Tibial nerve (tissue), 4 donors: ENCODE results near the gene CCDC152. TPM values are rescaled to one million over a fixed set of nuclear protein-coding genes. Genes with fewer than 3 reads are reported as not detected.

ENCODE experiments used
- DNase-seq, 2 donors: peaks; one replicate each; pipeline ENCODE4 v3.0.0-alpha.2; 2019; ENCODE audit warnings: low spot score in 2 of 2
- H3K27ac ChIP-seq, 4 donors: fragments of 200-600 bp; sonication (generic) in 3 of 4; one replicate each; pipeline ENCODE4 v1.5.1; 2017 to 2019; ENCODE audit warnings: mild to moderate bottlenecking in 1 of 4
- H3K27me3 ChIP-seq, 2 donors: fragments of 200-600 bp; sonication (generic) in 1 of 2; one replicate each; pipeline versions ENCODE4 v1.5.1 to v1.6.0; 2017 to 2019
- H3K36me3 ChIP-seq, 3 donors: fragments of 200-600 bp; sonication (generic); one replicate each; pipeline ENCODE4 v1.5.1; 2018 to 2019
- H3K4me1 ChIP-seq, 4 donors: fragments of 200-600 bp; sonication (generic) in 3 of 4; one replicate each; pipeline ENCODE4 v1.5.1; 2017 to 2019
- H3K4me3 ChIP-seq, 4 donors: fragments of 200-600 bp; sonication (generic) in 3 of 4; one replicate each; pipeline ENCODE4 v1.5.1; 2017 to 2019; ENCODE audit warnings: mild to moderate bottlenecking in 1 of 4, moderate library complexity in 1 of 4
- H3K9me3 ChIP-seq, 4 donors: fragments of 200-600 bp; sonication (generic) in 3 of 4; one replicate each; pipeline ENCODE4 v1.5.1; 2017 to 2019
- EP300 ChIP-seq, 2 donors: sonication (generic); formaldehyde crosslinking; IDR thresholded peaks; one replicate each; pipeline ENCODE4 v1.6.1; 2017; ENCODE audit warnings: antibody characterized with exemption in 2 of 2, mild to moderate bottlenecking in 1 of 2
- POLR2A ChIP-seq, 2 donors: fragments of 450-650 bp; IDR thresholded peaks; one replicate each; pipeline ENCODE4 v1.6.1; 2017; ENCODE audit warnings: antibody characterized with exemption in 2 of 2, mild to moderate bottlenecking in 2 of 2, moderate library complexity in 2 of 2
- WGBS, 2 donors: methylation state at CpG; one replicate each; pipeline ENCODE4 v1.1.5; 2018; 5-methylcytosine and 5-hydroxymethylcytosine counted together
- total RNA-seq, 4 donors: library from RNA; depleted of rRNA; stranded (reverse); fragments of >200 nt; gene quantifications; one replicate each; pipeline ENCODE4 v1.1.0, GENCODE V29; 2016
- TF ChIP-seq, protein P1 (sequence below), 5 experiments: fragments of 200-600 bp in 3 of 5; fragments of 450-650 bp in 2 of 5; sonication (generic) in 3 of 5; IDR thresholded peaks; one replicate each; pipeline ENCODE4 v1.5.1; 2016 to 2019; ENCODE audit warnings: antibody characterized with exemption in 5 of 5, mild to moderate bottlenecking in 3 of 5, moderate library complexity in 2 of 5

CCDC152 gene
- total RNA-seq, 4 donors from 2014 or later: 2.6 to 3.9 (median 3.0) TPM

DNA sequence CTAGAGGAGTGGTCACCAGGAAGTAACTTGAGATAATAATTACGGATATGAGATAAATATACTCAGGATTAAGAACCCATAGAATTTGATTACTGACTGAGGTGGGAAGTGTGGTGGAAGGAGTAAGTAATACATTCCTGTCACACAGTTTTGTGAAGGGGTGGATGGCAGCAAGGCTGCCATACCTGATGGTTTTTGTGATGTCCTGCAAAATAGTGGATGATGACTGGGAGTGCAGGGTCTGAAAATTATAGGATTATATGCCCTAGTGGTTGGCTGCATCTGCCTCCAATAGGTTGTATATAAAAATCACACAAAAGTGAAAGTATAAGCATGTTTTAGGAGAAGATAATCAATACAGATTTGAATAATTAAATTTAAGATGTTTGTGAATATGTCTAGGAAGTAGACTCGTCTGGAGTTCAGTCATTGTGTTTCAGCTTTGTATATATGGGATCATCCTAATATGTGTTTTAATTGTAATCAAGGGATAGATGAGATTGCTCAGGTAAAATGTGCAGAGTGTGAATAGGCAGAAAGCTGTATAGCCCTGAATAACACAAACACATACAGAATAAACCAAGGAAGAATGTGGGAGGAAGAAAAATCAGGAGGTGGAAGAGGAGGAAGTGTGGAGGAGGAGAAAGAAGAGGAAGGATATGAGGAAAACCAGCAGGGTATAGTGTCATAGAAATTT, 49.5 kb downstream of the CCDC152 start:
- H3K4me1 ChIP-seq: peaks cover 0 to 50% (median 13%) of the 10 kb centered on the region in 4 donors
- TF ChIP-seq POLR2A (IDR thresholded peaks at IDR 0.05): no peak
- TF ChIP-seq, protein P1, sequence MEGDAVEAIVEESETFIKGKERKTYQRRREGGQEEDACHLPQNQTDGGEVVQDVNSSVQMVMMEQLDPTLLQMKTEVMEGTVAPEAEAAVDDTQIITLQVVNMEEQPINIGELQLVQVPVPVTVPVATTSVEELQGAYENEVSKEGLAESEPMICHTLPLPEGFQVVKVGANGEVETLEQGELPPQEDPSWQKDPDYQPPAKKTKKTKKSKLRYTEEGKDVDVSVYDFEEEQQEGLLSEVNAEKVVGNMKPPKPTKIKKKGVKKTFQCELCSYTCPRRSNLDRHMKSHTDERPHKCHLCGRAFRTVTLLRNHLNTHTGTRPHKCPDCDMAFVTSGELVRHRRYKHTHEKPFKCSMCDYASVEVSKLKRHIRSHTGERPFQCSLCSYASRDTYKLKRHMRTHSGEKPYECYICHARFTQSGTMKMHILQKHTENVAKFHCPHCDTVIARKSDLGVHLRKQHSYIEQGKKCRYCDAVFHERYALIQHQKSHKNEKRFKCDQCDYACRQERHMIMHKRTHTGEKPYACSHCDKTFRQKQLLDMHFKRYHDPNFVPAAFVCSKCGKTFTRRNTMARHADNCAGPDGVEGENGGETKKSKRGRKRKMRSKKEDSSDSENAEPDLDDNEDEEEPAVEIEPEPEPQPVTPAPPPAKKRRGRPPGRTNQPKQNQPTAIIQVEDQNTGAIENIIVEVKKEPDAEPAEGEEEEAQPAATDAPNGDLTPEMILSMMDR (IDR thresholded peaks at IDR 0.05): no peak
- H3K27me3 ChIP-seq: no peaks in the 10 kb centered on the region
- H3K4me3 ChIP-seq: no peak overlapping the region
- H3K36me3 ChIP-seq: peaks cover 0 to 75% (median 6%) of the 10 kb centered on the region in 3 donors
- H3K9me3 ChIP-seq: no peaks in the 10 kb centered on the region
- no peak for DNase-seq
- H3K27ac ChIP-seq: peak overlapping the region in 1 of 4 donors; percentile 17
- WGBS, 2 donors: 80 to 81% methylated on average over 2 of the region's 2 CpGs

DNA sequence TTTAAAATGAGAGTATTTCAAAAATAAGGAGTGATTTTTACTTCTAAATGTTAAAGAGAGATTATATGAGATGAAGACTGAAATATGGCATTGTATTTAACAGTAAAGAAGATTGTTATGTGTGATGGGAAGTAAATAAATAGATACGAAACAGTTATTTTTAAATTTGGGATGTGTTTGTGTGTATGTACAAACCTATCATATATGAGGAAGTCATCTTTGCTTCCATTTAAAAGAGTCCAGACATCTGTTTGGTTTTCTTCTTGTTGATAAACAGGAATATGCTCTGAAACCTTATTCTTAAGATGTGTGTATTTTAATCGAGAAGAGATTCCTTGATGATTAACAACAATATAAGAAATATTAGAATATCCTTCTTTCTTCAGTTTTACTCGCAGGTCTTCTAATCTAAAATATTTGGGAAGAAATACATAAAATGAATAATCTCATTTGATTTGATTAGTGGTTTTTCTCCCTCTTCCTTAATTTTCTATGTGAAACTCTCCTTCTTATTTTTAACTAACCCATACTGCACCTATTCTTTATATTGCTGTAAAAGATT, 50.2 kb downstream of the CCDC152 start:
- H3K9me3 ChIP-seq: no peaks in the 10 kb centered on the region
- peaks cover 0 to 69% (median 6%) of the 10 kb centered on the region in 3 donors for H3K36me3 ChIP-seq
- DNase-seq: no peak
- no peak for TF ChIP-seq EP300 (IDR thresholded peaks at IDR 0.05)
- no peak for TF ChIP-seq POLR2A (IDR thresholded peaks at IDR 0.05)
- TF ChIP-seq, protein P1 (IDR thresholded peaks at IDR 0.05): no peak
- no peak overlapping the region for H3K4me3 ChIP-seq
- WGBS, 2 donors: 88 to 89% methylated on average over 3 of the region's 3 CpGs
- H3K4me1 ChIP-seq: peaks cover 0 to 50% (median 13%) of the 10 kb centered on the region in 4 donors
- no peaks in the 10 kb centered on the region for H3K27me3 ChIP-seq
- H3K27ac ChIP-seq: peak overlapping the region in 1 of 4 donors; percentile 89

DNA sequence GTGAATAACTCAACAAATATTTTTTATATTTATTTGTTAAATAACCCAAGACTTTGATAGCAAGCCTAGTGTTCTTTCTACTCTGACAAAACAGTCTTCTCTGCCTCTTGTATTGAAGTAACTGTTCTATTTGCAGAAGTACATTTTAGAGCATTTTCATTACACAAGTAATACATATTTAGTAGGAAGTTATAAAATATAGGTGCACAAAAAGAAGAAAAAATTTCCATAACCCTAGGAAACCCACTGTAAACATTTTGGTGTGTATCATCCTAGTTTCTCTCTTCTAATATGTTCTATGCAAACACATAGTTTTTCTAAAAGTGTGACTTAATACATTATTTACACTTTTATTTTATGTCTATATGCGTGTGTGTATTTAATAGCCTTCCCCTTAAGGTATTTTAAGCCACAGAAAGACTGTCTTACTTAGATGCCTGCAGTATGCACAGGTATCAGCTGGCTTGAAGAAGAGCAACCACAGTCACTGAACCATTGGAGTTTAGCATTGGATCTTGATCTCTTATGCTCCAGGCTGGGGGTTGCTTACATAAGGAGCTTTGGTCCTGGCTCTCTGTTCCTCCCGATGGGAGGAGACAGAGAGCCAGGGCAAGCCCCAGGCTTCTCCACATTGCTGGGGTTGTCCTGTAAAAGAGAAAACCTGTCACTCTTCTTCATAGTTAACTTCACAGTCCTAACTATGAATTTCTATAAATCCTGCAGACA, 51.3 kb downstream of the CCDC152 start:
- H3K4me3 ChIP-seq: peak overlapping the region; percentile 4 to 59 (median 24)
- peaks cover 0 to 58% (median 6%) of the 10 kb centered on the region in 3 donors for H3K36me3 ChIP-seq
- WGBS, 2 donors: 58 to 64% methylated on average over 2 of the region's 2 CpGs
- H3K27me3 ChIP-seq: no peaks in the 10 kb centered on the region
- DNase-seq: no peak
- TF ChIP-seq EP300 (IDR thresholded peaks at IDR 0.05) (no peak), POLR2A (IDR thresholded peaks at IDR 0.05) (no peak)
- TF ChIP-seq, protein P1 (IDR thresholded peaks at IDR 0.05): no peak
- H3K9me3 ChIP-seq: no peaks in the 10 kb centered on the region
- H3K4me1 ChIP-seq: peaks cover 0 to 60% (median 15%) of the 10 kb centered on the region in 4 donors
- peak overlapping the region in 2 of 4 donors; percentile 89 to 93 for H3K27ac ChIP-seq

DNA sequence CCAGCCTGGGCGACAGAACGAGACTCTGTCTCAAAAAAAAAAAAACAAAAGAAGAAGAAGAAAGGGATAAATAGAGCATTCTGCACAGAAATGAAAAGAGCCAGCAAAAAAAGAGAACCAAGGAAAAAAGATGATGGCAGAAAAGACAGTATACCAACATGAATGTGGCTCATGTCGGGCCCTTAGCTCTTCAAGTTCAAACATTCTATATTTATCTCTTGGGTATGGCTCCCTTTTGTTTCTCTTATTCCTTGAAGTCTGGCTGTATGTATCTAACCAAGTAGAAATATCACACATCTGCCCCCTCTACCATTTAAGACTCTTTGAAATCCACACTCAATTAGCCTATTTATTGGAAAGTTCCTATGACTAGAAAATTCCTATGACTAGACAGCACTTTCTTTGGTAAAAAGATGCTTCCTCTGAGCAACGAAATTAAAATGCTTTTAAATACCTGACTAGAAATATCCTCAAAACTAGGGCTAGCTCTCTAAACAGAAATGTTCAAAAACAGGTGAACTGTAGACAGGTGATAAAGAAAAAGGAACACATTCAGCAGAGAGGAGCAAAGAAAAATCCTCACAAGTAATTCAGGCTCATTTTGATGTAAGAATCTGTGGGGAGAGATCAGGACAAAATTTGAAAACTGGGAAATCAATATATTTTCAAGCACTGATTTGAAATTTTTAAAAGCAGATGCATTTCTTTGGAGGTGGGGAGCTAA, 52.4 kb downstream of the CCDC152 start:
- TF ChIP-seq, protein P1 (IDR thresholded peaks at IDR 0.05): no peak
- no peak for TF ChIP-seq POLR2A (IDR thresholded peaks at IDR 0.05)
- no peak for TF ChIP-seq EP300 (IDR thresholded peaks at IDR 0.05)
- no peaks in the 10 kb centered on the region for H3K9me3 ChIP-seq
- peaks cover 0 to 46% (median 2%) of the 10 kb centered on the region in 3 donors for H3K36me3 ChIP-seq
- H3K27me3 ChIP-seq: no peaks in the 10 kb centered on the region
- H3K27ac ChIP-seq: peak overlapping the region; percentile 74 to 93 (median 88)
- WGBS, 2 donors: 62% methylated on average over 4 of the region's 4 CpGs
- no peak for DNase-seq
- H3K4me3 ChIP-seq: peak overlapping the region in 3 of 4 donors; percentile 43 to 59 (median 51)
- H3K4me1 ChIP-seq: peaks cover 0 to 63% (median 18%) of the 10 kb centered on the region in 4 donors
